Uterus (tissue), 4 donors: ENCODE results near the gene TTC31. TPM values are rescaled to one million over a fixed set of nuclear protein-coding genes. Genes with fewer than 3 reads are reported as not detected.

ENCODE experiments used
- DNase-seq, 2 donors: peaks; one replicate each; pipeline ENCODE4 v3.0.0-alpha.2; 2019 to 2020
- H3K27ac ChIP-seq, 2 donors: fragments of 200-600 bp; sonication (generic); 1 replicate in 1 of 2; 2 replicates in 1 of 2; pipeline ENCODE4 v1.5.1; 2016 to 2018
- H3K27me3 ChIP-seq, 2 donors: fragments of 200-600 bp; sonication (generic); one replicate each; pipeline ENCODE4 v1.5.1; 2018 to 2019; ENCODE audit warnings: control low read depth in 1 of 2
- H3K36me3 ChIP-seq, 2 donors: fragments of 200-600 bp; sonication (generic); one replicate each; pipeline ENCODE4 v1.5.1; 2019; ENCODE audit warnings: control low read depth in 1 of 2
- H3K4me1 ChIP-seq, 2 donors: fragments of 200-600 bp; sonication (generic); one replicate each; pipeline ENCODE4 v1.5.1; 2018 to 2019; ENCODE audit warnings: control low read depth in 1 of 2
- H3K4me3 ChIP-seq, 2 donors: fragments of 200-600 bp; sonication (generic); 1 replicate in 1 of 2; 2 replicates in 1 of 2; pipeline ENCODE4 v1.5.1; 2018 to 2019; ENCODE audit warnings: mild to moderate bottlenecking in 1 of 2
- H3K9me3 ChIP-seq, 2 donors: fragments of 200-600 bp; sonication (generic); one replicate each; pipeline ENCODE4 v1.5.1; 2019; ENCODE audit warnings: control low read depth in 1 of 2
- POLR2A ChIP-seq, 2 donors: fragments of 450-650 bp; IDR thresholded peaks; one replicate each; pipeline ENCODE4 v1.6.1; 2016; ENCODE audit warnings: antibody characterized with exemption in 2 of 2, mild to moderate bottlenecking in 1 of 2, moderate library complexity in 1 of 2
- intact Hi-C: fragments of 100-400 bp; cut with DNase I; formaldehyde crosslinking; loops from one replicate; pipeline ENCODE4 v1.15.1; 2023; ENCODE audit warnings: low total_unique reads
- total RNA-seq, 4 donors: library from RNA; depleted of rRNA in 3 of 4; stranded (reverse); fragments of >200 nt in 3 of 4; gene quantifications; one replicate each; pipeline versions ENCODE4 v1.1.0 to v1.2.4, GENCODE V29; 2014 to 2023
- TF ChIP-seq, protein P1 (sequence below), 4 experiments: fragments of 200-600 bp in 2 of 4; fragments of 450-650 bp in 2 of 4; sonication (generic) in 2 of 4; IDR thresholded peaks; one replicate each; pipeline ENCODE4 v1.5.1; 2016 to 2019; ENCODE audit warnings: antibody characterized with exemption in 4 of 4, mild to moderate bottlenecking in 2 of 4, moderate library complexity in 1 of 4
- donor health status: DM: yes; HTN: yes; CAD: no.

Gene TTC31
- total RNA-seq, 4 donors from 2014 or later, result 8.5 to 29.2 (median 17.5) TPM

DNA sequence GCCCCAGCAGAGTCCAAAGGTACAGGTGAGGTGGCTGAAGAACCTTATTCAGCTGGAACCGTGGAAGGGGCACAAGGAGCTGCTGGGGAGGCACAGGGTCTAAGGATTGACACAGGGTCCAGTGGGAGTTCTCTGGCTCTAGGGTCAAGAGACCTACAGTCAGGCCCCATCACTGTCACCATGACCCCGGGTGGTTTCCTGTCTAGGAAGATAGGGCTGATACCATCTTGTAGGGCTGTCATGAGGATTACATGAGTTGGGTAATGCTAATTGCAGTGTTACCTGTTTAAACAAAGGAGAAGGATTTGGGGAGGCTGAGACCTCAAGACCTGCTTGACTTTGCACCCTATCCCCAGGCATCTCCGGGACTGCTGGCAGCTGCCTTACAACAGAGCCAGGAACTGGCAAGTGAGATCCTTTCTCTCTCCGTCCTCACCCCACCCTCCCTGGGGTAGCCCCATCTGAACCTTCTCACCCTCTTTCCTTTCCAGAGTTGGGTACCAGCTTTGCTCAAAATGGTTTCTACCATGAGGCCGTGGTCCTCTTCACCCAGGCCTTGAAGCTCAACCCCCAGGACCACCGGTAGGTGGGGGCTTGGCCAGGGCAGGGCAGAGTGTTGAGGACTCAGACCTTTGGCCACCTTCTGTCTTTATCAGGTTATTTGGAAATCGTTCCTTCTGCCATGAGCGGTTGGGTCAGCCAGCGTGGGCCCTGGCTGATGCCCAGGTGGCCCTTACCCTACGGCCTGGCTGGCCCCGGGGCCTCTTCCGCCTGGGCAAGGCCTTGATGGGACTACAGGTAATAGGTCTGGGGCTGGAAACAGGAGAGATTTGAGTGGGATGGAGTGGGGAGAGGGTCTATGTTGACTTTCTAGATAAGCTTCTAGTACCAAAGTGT lies 9.0 kb downstream of the TTC31 start:
- no peak for DNase-seq
- H3K27me3 ChIP-seq, result no peaks in the 10 kb centered on the region
- H3K9me3 ChIP-seq, result no peaks in the 10 kb centered on the region
- H3K4me3 ChIP-seq, result no peak overlapping the region
- no peaks in the 10 kb centered on the region for H3K36me3 ChIP-seq
- TF ChIP-seq, protein P1, sequence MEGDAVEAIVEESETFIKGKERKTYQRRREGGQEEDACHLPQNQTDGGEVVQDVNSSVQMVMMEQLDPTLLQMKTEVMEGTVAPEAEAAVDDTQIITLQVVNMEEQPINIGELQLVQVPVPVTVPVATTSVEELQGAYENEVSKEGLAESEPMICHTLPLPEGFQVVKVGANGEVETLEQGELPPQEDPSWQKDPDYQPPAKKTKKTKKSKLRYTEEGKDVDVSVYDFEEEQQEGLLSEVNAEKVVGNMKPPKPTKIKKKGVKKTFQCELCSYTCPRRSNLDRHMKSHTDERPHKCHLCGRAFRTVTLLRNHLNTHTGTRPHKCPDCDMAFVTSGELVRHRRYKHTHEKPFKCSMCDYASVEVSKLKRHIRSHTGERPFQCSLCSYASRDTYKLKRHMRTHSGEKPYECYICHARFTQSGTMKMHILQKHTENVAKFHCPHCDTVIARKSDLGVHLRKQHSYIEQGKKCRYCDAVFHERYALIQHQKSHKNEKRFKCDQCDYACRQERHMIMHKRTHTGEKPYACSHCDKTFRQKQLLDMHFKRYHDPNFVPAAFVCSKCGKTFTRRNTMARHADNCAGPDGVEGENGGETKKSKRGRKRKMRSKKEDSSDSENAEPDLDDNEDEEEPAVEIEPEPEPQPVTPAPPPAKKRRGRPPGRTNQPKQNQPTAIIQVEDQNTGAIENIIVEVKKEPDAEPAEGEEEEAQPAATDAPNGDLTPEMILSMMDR (IDR thresholded peaks at IDR 0.05), result no peak
- no peak for TF ChIP-seq POLR2A (IDR thresholded peaks at IDR 0.05)
- H3K27ac ChIP-seq, result no peak overlapping the region
- no peaks in the 10 kb centered on the region for H3K4me1 ChIP-seq
- intact Hi-C loops, result no loop called here

DNA sequence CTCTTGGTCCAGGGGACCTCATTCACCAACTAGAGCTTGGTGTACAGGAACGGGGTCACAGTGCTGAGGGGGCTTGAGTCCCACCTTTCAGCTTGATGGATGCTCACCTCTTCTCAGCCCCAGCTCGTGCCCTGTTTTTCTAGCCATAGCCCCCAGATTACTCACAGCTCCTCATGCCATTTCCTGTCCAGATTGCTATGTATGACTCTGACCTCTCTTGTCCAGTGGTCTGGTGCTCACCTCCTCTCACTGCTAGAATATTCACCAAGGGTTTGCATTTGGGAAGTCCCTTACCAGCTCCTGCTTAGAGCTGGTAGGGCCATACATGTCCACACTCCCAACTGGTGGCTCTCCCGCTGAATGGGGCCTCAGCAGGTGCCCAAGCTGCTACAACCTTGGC lies 10.7 kb downstream of the TTC31 start:
- Histone ChIP-seq H3K36me3 (no peaks in the 10 kb centered on the region), H3K4me3 (no peak overlapping the region), H3K9me3 (no peaks in the 10 kb centered on the region), H3K27me3 (peaks cover 0 to 9% of the 10 kb centered on the region in 2 donors), H3K27ac (no peak overlapping the region), H3K4me1 (peaks cover 0 to 9% of the 10 kb centered on the region in 2 donors)
- no peak for TF ChIP-seq POLR2A (IDR thresholded peaks at IDR 0.05)
- TF ChIP-seq, protein P1 (IDR thresholded peaks at IDR 0.05), result no peak
- intact Hi-C loops, result no loop called here
- DNase-seq, result no peak

DNA sequence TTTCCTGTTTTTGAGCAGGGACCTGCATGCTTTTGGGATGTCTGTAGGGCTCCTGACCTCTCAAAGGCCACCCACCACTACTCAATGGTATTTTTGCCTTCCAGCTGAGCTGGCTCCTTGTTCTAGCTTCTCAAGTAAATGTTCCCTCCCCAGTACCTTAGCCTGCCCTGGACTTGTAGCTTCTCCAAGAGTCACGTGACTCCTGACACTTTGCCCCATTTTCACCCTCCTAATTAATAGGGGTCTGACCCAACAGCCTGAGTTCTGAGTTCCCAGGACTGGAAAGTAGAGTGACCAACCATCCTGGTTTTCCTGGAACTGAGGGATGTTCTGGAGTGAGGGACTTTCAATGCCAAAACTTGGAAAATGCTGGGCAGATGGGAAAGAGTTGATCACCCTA lies 12.6 kb downstream of the TTC31 start:
- TF ChIP-seq POLR2A (IDR thresholded peaks at IDR 0.05), result no peak
- TF ChIP-seq, protein P1 (IDR thresholded peaks at IDR 0.05), result no peak
- H3K4me1 ChIP-seq, result peaks cover 0 to 15% of the 10 kb centered on the region in 2 donors
- H3K9me3 ChIP-seq, result no peaks in the 10 kb centered on the region
- no peak for DNase-seq
- H3K27me3 ChIP-seq, result peaks cover 4 to 25% of the 10 kb centered on the region in 2 donors
- no peak overlapping the region for H3K4me3 ChIP-seq
- no peaks in the 10 kb centered on the region for H3K36me3 ChIP-seq
- intact Hi-C loops, result no loop called here
- H3K27ac ChIP-seq, result no peak overlapping the region

DNA sequence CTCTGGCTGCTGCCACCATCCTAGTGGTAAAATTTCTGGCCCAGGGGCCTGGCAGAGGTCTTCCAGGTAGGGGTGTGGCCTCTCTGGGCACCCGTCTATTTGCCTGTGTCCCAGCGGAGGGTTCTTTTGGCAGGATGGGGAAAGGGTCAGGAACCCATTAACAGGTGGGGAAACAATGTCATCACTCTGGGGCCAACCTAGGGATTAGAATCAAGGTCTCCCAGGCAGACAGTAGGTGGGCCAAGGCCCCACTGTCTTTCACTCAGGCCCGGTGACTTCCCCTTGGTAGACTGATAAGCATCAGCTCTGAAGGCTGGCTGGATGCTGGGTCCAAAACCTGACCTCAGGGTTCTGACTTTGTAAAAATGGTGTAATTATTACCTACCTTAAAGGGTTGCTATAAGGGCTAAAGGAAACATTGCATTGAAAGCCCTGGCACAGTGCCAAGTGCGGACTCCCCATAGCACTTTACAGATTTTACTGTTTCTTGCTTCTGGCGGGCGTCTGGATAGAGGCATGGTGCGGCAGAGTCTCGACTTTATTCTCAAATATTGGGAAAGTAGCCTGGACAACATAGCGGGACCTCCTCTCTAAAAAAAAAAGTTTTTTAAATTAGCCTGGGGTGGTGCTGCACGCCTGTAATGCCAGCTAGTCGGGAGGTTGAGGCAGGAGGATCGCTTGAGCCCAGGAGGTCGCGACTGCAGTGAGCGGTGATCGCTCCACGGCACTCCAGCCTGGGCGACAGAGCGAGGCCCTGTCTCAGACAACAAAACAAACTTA lies 14.3 kb downstream of the TTC31 start:
- DNase-seq, result no peak

More for the DNA sequence above, 14.3 kb downstream of the TTC31 start:
- Histone ChIP-seq H3K27ac (no peak overlapping the region), H3K27me3 (peaks cover 4 to 28% of the 10 kb centered on the region in 2 donors), H3K4me1 (peaks cover 0 to 15% of the 10 kb centered on the region in 2 donors), H3K4me3 (no peak overlapping the region), H3K9me3 (no peaks in the 10 kb centered on the region), H3K36me3 (no peaks in the 10 kb centered on the region)
- TF ChIP-seq POLR2A (IDR thresholded peaks at IDR 0.05), result no peak
- TF ChIP-seq, protein P1 (IDR thresholded peaks at IDR 0.05), result no peak
- intact Hi-C loops, result no loop called here
